ENCODE measurements around the gene STN1.

The STN1 gene

DNA sequence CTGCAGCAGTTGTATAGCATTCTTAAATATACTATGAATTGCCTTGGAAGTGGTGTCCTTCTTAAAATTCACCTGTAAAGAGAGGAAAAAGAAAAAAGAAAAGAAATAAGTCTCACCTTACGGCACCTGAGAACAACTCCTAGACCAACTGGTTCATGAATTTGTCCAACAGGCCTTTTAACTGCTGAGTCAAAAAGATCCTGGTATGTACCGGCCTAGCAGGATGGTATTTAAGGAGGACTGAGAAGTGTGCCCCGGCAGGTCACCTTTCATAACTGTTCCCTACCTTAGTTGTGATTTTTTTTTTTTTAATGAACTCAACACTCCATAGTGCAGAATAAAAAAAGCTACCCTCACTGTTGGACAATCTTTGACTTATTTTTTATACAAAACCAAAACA lies 25.8 kb downstream of the STN1 start:
- DNase-seq, result no peak

DNA sequence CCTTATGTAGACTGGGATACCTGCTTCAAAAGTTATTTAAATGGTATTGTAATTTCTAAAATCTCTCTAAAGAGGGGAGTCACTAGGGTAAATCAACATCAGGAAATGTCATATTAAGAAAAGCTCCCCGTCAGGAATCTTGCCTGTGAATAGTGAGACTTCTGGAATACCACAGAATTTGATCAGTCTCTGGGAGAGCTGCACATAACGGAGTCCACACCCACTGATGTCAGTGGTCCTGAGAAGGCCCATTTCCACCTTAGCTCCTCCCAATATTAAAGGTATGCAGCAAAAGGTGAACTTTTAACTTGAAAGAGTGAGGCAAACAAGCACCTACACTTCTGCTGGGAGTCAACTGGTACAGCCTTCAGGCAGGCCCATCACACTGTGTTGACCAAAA lies 27.3 kb downstream of the STN1 start:
- no peak for DNase-seq

DNA sequence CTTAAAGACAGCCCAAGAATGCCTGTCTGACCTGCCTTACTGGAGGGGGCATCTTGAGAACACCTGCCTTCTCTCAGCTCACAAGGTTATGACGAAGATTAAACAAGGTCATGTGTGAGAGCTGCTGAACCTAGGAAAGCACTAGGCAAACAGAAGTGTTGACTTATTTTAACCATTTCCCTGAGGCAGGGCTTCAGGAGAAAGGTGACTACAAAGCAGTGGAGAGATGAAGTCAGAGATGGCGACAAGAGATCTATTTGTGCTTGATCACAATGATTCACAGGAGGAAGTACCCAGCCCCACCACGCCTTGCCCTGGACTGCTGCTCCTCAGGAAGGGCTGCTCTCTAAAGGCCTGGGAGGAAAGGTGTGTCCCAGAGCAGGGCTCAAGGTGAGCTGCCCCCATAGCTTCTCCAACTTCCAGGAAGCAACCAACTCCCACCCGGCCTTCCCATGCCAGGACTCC lies 27.8 kb downstream of the STN1 start:
- no peak for DNase-seq

DNA sequence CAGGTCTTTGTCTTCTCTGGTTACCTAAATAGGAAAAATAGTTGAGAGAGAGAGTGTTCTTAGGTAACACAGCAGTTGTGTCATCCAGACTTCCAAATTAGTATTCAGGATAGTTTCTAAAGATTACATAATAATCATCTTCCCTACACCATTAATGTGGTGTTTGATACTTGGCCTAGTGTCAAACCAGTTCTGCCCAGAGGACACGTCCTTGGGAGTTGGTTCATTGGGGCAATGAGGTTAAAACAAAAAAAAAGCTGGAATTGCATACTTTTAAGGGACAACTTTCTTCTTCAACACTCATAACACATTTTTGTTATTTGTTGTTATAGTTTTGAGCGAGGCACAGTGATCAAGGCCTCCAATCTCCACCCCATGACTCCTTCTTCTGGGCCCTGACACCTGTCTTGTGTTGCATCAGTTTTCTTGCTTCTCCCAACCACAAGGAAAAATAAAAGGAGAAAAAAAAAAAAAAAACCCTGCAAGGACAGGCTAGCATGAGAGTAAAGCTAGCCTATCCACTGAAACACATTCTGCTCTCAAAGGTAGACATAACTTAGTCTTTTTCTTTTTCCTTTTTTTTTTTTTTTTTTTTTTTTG lies 28.8 kb downstream of the STN1 start:
- no peak for DNase-seq

DNA sequence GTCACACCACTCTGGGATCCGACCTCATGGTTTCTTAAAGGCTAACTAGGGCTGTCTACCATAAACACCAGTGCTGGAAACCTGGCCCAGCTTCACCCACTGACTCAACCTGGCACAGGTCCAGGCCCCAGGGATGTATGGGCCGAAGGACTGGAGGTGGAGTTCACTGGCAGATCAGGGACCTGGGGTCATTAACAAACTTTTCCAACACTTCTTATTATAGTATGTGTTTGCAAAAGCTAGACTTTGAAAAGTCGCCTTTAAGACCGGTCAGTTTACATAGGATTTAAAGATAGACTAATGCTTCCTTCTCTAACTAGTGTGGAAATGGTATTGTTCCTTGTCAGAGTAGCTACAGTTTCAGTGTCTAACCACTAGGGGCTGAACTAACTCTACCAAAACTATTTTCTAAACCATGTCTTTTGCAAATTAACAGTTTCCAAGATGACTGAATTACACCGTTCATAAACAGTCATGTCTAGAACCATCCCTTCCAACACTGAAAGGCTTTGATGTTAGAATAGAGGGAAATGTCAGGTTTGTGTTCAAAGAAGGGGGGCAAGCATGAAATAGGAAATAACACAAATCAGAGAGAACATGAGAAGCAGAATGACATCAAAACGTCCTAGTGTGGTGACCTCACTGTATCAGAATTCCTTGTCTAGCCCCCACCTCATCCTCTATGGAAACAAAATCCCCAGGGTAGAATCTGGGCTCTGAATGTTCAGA lies 29.7 kb downstream of the STN1 start:
- DNase-seq, result peak; percentile 19

DNA sequence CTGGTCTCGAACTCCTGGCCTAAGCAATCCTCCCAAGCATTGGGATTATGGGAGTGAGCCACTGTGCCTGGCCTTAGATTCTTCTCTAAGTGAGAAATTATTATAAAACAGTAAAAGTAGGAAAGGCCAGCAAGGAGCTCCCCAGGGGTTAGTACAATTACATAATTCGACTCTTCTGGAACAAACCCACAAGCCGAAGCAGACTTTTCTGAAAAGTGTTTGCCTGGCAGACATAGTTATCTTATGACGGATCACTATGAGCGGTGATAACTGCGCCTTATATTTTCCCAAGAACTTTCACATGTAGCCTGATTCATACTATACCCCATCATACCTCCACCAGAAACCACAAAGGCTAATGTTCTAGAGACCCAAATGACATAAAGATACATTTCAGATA lies 32.4 kb downstream of the STN1 start:
- no peak for DNase-seq

DNA sequence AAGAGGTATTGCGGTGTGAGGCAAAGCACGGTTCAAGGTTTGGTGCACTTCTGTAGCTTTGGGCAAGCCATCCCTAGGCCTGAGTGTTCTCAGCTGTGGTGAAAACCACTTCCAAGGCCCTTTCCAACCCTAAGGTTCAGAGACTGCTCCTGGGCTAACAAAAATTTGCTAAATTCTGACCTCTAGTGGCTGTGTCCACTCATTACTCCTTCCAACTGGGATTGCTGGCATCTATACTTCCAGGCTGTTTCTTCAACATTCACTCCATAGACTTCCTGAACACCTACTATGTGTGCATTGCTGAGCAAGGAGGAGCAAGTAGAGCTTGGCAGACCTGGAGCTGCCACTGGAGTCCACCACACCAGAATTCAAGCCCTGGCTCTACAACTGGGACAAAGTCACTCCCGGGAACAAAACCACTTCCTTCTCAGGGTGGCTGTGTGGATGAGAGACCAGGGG lies 33.3 kb downstream of the STN1 start:
- peak; percentile 40 for DNase-seq

DNA sequence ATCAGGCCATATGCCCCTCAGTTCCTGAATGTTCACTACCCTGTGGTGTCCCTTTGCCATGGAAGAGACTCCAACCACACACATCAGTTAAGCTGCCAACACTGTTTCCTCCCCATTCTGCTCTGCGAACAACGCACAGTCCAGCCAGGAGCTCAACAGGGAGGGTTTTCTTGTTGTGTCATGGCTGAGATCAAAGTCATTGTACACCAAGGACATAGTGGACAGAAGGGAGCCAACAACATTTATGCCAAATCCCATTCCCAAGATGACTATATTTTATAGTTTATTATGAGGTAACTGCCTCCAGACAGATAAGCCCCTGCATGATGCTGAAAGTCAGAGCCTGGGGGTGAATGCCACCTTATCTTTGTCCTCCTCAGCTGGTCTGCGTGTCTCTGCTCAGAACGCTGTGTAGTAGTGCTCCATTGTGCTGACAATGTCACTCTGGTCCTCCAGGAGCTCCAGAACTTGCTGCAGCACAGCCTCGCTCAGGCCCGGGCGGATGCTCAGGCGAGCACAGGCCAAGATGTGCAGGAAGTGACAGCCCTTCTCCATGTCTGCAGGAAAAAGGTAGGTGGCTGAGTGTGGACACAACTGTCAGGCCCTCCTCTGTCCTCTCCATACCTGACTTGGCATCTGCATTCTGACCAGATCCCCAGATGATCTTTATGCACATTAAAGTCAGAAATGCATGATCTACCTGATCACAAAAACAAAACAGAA lies 35.5 kb downstream of the STN1 start:
- no peak for DNase-seq

DNA sequence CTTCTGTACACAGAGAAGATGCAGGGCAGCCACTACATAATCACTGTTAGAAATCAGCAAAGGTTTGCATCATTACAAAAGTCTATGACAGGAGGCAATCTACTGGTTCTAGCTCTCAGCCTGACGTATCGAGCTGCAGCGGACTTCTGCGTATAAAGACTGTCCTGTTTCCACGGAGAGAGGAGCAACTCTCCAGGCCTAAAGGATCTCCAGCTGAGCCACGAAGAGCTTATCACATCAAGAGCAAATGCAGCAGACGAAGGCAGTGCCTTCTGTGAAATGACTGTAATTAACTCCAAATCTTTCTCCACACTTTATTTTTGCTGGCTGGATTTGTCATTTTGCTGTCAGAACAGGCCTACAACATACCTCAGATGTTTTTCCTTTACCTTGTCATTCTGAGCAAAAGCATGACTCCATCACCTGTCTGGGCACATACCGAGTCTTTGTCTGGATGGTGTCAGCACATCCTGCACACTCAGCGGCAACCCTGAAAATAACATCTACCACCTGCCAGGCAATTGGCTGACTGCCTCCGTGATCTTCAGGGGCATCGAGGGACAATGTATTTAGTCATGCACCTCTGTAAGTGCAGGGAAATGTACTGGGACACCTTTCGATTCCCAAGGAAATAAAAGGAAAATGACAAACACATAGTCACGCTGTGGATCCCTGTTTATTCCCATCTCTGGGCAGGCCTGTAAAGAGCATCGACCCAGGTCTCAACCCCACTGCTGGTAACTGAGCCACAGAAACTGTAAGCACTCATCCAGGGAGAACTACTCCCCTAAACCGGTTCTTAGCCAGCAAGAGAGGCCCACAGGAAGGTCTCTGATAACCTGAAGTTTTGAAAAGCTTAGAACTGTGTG lies 36.3 kb downstream of the STN1 start:
- no peak for DNase-seq

DNA sequence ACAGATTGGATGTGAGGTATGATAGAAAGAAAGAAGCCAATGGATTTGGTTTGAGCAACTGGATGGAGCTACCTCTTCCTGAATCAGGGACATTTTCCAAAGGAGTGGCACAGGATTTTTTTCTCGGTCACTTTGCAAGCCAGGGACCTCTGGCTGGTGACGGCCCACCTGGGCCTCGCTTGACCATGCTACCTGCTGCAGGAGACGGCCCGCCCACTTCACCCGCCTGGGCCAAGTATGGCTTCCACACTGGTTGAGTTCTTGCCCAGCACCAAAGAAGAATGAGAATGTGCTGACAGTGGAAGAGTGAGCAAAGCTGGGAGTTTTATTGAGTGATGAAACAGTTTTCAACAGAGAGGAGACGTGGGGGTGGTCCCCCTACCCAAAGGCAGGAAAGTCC lies 38.2 kb downstream of the STN1 start:
- no peak for DNase-seq

DNA sequence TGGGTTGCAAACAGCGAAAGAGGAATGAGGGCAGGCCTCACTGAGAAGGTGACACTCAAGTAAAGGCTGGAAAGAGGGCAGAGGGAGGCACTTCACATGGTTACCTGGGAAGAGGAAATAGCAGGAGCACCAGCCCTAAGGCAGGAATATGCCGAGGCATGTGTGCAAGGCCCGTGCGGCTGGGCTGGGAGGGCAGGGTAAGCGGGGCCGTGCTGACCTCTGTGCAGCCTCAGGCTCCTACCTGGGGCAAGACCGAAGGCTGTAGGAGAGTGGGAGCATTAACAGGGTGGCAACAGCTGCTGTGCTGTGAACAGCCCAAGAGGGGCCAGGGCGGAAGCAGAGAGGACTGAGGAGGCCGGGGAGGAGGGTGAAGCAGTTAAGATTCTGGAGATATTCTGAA lies 38.6 kb downstream of the STN1 start:
- DNase-seq, result no peak

DNA sequence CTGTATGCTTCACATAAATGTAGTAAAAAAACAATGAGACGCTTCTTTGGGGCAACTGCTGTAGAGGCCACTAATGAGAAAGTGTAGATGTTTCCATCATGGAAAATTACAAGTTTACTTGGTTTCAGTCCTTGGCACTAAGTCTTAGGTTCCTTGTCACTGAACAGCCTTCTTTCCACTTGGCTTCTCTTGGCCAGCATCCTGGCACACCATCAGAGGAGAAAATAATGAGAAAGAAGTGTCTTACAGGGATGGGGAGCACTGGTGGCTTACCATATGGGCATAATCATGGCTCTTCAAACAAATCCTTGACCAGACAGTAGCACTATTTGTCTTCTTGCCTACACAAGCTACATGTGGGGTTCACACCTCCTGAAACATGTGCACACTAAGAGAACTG lies 40.1 kb downstream of the STN1 start:
- DNase-seq, result no peak

DNA sequence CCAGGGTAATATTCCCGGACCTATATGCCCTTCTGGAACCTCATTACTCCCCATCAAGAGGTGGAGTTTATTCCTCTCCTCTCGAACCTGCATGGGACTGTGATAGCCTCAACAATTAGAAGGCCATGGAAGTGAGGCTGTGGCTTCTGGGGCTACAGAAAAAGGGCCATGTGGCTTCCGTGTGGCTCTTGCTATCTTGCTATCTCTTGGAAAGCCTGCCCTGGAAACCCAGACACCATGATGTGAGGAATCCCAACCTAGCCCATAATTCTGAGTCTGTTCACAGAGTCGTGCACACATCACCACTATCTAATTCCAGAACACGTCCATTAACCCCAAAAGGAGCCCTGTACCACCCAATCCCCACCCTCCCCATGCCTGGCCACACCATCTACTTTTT lies 41.8 kb downstream of the STN1 start:
- DNase-seq, result no peak

DNA sequence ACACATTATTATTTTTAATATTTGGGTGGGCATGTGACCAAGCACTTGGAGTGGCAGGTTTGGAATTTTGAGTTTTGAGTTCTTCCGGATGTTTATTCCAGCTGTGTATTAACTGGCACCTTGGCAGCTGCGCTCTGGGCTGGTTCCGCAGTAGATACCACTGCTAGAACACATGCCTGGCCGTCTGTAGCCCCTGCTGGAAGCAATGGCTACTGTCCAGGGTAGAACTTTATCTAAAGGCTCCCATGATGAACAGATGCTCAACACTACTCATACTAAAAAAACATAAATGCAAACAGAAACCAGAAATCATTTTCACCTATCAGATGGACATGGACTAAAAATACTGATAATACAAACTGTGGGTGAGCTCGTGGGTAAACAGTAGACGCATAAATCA lies 43.3 kb downstream of the STN1 start:
- DNase-seq, result no peak

DNA sequence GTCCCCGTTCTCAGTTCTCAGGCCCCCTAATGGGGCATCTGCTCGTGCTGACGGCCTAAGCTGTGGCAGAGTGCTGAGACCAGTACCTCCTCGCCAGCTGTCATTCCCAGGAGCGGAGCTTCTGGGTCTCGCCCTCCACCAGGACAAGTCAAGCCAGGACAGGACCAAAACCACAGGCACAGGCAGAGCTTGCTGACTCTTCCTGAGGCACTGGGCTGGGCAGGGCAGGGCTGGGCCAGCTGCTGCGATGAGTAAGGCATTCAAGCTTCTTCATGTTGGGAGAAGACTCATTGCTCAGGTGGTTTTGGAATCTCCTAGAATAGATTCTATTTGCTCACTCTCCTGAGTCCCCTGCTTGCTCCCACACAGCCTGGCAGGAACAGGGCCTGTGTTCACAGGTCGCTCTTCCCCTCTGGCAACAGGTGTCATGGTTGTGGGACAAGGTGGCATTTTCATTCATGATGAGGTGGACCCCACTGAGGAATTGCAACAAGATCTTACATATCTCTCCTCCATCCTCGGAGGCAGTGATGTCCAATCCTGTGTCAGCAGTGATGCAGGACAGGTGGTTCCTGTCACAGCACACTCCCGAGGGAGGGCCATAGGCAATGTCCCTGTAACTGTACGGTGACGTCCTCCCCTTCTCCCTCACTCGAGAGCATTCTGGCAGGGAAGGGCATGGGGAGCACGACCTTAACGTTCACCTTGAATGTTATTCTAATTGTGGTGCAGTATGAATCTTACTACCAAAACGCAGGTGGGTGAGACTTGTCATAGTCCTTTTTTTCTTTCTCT lies 45.6 kb downstream of the STN1 start:
- DNase-seq, result no peak

DNA sequence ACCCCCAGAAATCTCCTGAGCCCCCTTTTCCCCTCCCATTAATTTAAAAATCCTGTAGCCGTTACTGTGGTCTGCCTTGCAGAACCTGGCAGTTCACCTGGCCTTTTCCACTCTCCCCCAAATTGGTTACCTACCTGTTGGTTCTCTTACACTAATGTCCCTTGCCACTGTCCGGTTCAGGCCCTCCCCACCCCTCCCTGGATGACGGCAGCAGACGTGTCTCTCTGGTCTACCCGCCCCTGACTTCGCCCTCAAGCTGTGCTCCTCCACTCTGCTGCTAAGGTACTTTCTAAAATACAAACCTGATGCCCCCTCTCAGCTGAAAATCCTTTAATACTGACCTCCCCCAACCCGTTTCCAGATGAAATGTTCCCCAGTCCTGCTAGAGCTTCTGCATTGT lies 47.0 kb downstream of the STN1 start:
- no peak for DNase-seq

DNA sequence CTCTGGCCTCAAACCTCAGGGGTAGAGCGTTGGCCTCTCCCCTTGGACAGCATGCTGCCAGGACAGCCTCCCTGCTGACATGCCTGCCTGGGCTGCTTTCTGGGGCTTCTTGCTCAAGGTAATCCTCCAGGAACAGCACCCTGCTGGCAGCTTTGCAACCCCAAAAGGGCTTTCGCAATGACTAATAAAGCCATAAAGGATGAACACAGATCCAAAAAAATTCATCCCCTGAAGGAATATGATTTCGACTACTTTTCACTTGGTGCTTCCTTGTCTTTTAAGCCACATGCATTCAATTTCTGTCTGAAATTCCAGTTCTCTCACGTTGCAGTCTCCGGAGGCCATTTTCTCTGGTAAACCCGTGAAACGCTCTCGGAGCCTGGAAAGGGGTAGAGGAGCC lies 47.5 kb downstream of the STN1 start:
- DNase-seq, result no peak

DNA sequence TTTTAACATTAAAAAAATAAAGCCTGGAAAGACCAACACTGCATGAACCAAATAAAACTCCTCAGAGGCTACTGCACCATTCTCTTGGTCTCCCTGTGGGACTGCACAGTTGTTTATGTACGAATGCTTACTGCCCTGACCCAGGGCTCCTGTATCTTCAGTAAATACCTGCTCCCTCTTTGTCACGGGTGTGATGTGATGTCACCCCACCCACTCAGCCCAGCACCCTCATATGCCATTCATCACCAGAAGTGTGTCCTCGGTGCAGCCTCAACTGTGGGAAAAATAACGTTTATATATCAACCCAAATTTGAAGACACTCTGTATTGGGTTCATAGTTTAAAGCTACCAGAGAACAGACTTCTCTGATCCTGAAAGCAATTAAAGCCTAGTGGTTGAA lies 48.6 kb downstream of the STN1 start:
- DNase-seq, result no peak

DNA sequence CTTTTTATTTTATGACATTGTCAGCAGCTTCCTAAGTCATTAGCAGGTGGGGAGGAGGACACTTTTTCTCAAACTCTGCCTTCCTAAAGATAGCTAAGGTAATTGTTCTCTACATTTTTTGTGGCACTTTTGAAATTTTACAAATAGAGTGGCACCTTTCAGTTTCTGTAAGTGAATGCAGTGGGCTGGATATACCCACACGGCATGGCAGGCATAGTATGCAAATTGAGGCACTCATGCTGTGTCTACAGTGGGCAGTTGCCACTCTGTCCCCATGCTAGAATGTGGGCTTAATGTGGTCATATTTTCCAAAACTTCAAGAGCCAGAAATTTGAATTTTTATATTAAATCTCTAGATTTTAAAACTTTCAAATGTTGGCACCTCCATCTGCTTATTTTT lies 49.8 kb downstream of the STN1 start:
- no peak for DNase-seq

DNA sequence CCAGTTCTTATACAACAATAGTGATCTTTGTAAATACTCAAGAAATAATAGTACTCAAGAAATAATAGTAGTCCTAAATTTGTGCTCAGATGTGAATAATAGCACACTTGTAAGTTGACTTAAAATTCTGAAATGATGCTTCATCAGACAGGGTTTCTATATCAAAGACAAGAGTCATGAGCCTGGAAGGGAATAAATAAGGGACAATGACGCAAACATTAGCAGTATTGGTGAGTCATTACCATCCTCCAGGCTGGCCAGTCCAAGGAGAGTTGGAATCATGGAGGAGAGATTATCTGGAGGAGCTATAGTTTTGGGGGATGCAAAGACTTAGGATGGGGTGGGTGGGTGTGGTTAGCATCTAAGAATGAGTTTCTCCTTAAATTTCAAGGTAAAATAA lies 56.5 kb downstream of the STN1 start:
- no peak for DNase-seq

DNA sequence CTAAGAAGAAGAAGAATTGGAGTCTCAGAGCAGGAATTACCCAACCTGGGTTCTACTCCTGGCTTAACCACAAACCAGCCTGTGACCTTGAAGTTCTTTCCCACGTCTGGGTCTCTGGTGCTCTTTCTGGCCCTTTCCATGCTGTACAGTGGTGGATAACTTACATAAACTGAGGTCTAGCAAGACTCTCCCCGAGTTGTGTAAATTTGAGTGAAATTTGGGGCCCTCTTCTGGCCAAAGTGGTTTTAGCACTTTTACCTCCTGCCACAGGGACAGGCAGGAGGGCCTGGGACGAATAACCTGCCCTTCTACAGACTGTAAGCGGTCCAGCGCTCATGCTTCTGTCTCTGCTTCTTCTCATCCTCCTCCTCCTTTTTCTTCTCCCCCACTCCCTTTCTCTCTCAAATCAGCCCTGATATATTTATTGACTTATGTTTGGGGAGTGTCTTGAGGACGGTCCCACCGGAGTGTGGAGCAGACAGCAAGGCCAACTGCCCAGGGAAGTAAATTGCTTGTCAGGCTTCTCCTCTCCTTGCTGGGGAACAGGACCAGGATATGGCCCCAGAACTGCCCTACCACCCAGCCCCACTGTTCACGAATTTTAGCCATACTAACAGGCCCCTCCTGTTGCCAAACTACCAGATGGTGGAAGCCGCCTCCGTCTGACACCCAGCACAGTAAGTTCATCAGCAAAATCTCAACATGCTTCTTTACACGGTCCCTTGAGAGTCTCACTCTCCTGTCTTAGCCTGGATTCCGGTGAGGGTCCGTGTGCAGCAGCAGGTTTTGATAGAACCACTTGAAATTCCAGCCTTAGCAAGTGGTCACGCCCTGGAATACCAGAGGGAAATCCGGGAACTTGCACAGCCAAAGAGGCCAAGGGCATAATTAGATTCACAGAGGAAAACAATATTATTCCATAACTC lies 58.6 kb downstream of the STN1 start:
- DNase-seq, result peak; percentile 37
